H1 (cell line): ENCODE results near the gene SERPINE3. TPM values are rescaled to one million over a fixed set of nuclear protein-coding genes. Genes with fewer than 3 reads are reported as not detected.

Source experiments
- CBX5 ChIP-seq: fragments of 300-800, 300-1000 bp; sonication (generic); IDR thresholded peaks from 2 replicates; pipeline ENCODE4 v1.7.1; 2016; ENCODE audit warnings: antibody characterized with exemption, low read length, low read depth
- CHD1 ChIP-seq: IDR thresholded peaks from 2 replicates; pipeline ENCODE4 v1.6.1; 2012; ENCODE audit warnings: low read depth, low read length, improper control_type of control experiment
- CHD7 ChIP-seq: fragments of 300-600 bp; sonication (generic); IDR thresholded peaks from 2 replicates; pipeline ENCODE4 v1.7.1; 2012; ENCODE audit warnings: low read length, moderate library complexity, mild to moderate bottlenecking, inconsistent platforms; ENCODE audit not compliant: insufficient replicate concordance
- EGR1 ChIP-seq: IDR thresholded peaks from 2 replicates; pipeline ENCODE4 v1.6.1; 2011; ENCODE audit warnings: low read depth, low read length, borderline replicate concordance
- POLR2AphosphoS5 ChIP-seq: IDR thresholded peaks from 2 replicates; pipeline ENCODE4 v1.6.1; 2011; ENCODE audit warnings: low read depth, low read length
- SUZ12 ChIP-seq: fragments of 200-600 bp; sonication (generic); IDR thresholded peaks from 2 replicates; pipeline ENCODE4 v1.6.1; 2012; ENCODE audit warnings: mild to moderate bottlenecking, inconsistent platforms, low read length, moderate library complexity, mixed read lengths
- TEAD4 ChIP-seq: IDR thresholded peaks from 2 replicates; pipeline ENCODE4 v1.6.1; 2012; ENCODE audit warnings: low read depth, low read length, inconsistent platforms, mixed read lengths
- polyA plus RNA-seq, 7 experiments: library from polyadenylated mRNA; depleted of rRNA in 3 of 7; stranded (reverse) in 5 of 7; unstranded in 2 of 7; fragments of >200 nt in 5 of 7; fragments of 200-250 nt in 2 of 7; gene quantifications; 1 replicate in 5 of 7; 2 replicates in 1 of 7; 4 replicates in 1 of 7; pipeline versions ENCODE4 v1.2.1 to v1.2.3, GENCODE V29; 2011 to 2013; ENCODE audit warnings: missing spikeins in 2 of 7, mixed read lengths in 2 of 7
- total RNA-seq: library from RNA; stranded (reverse); fragmentation: NEBNext Ultra II Directional; extraction: Animal tissue kit (Norgen Biotek cat#: 25700); gene quantifications from 2 replicates; pipeline ENCODE4 v1.2.1, GENCODE V29; 2021
- TF ChIP-seq, protein P1 (sequence below): IDR thresholded peaks from 2 replicates; pipeline ENCODE4 v1.6.1; 2012; ENCODE audit warnings: inconsistent platforms
- TF ChIP-seq, protein P2 (sequence below): IDR thresholded peaks from 2 replicates; pipeline ENCODE4 v1.6.1; 2012; ENCODE audit warnings: low read length, inconsistent platforms

SERPINE3 gene
- total and polyA plus RNA-seq, 2 of the 8 experiments (the other 6 are each of a cell fraction or from before 2014, with no cell fraction given) = 0.34 to 1.0 TPM

DNA sequence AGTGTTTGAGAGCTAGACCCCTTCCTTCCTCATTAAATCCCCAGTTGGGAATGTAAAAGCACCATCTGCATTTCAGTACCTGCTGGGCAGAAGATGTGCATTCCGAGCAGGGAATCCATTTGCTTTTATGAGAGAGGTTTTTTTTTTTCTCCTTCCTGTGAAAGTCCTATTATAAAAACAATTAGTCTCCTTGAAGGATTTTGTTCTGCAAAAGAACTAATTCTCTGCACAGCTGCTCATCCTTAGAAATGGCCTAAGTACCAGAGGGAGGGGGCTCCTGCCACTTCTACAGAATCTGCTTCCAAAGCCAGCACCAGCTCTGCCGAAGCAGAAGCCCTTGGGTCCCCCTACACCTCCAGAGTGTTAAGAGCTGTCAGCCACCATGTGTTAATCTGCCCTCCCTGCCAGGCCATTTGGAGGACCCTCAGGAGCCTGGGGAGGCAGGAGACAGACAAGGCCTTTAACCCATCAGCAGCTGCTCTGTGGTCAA lies 36.4 kb upstream of the SERPINE3 start (continued):
- TF ChIP-seq CHD7 (peak; percentile 47), SUZ12 (no peak), CBX5 (no peak), TEAD4 (peak; percentile 70), POLR2AphosphoS5 (no peak), CHD1 (no peak), EGR1 (no peak)
- TF ChIP-seq, protein P1, sequence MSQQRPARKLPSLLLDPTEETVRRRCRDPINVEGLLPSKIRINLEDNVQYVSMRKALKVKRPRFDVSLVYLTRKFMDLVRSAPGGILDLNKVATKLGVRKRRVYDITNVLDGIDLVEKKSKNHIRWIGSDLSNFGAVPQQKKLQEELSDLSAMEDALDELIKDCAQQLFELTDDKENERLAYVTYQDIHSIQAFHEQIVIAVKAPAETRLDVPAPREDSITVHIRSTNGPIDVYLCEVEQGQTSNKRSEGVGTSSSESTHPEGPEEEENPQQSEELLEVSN = 0 out of 2 replicates have a peak, but pooled peaks have one; percentile 14
- TF ChIP-seq, protein P2, sequence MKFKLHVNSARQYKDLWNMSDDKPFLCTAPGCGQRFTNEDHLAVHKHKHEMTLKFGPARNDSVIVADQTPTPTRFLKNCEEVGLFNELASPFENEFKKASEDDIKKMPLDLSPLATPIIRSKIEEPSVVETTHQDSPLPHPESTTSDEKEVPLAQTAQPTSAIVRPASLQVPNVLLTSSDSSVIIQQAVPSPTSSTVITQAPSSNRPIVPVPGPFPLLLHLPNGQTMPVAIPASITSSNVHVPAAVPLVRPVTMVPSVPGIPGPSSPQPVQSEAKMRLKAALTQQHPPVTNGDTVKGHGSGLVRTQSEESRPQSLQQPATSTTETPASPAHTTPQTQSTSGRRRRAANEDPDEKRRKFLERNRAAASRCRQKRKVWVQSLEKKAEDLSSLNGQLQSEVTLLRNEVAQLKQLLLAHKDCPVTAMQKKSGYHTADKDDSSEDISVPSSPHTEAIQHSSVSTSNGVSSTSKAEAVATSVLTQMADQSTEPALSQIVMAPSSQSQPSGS = peak; percentile 61; the same call in 1 of the 2 replicates
